GM21447 (cell line): ENCODE data around the gene TGFBR3.

ENCODE experiments used
- ATAC-seq: cut with Tn5 transposase; IDR thresholded peaks from one replicate; pipeline ENCODE4 v1.9.1; 2021; ENCODE audit not compliant: unreplicated experiment

TGFBR3 gene

GRCh38 chr1:91885716-91886506 is at the start of gene TGFBR3:
TSS of gene TGFBR3 (minus strand) at chr1:91886151. CDS start at chr1:91861531, 24,620 bp downstream.
- peak; percentile 61 for ATAC-seq

GRCh38 chr1:91929250-91929649 is 43.3 kb upstream of the TGFBR3 start:
- no peak for ATAC-seq

GRCh38 chr1:91928026-91928425 is 42.1 kb upstream of the TGFBR3 start:
- ATAC-seq = no peak

GRCh38 chr1:91925644-91926435 is 39.9 kb upstream of the TGFBR3 start:
- no peak for ATAC-seq

DNA sequence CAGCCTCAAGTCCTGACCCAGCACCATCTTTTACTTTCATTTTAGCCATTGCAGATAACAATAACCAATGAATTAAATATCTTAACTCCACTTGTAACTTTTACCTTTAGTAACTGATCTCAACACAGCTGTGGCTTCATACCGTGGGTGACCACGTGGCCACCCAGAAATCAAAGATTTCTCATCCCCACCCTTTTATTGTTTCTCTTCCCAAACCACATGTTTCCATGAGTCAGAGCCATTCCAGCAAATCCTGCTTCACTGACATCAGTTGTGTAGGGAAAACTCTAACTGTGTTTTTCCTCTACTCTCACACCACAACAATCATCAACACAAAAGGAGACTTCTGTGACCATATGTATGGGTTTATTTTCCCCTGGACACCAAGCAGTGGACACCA is 38.2 kb upstream of the TGFBR3 start:
- no peak for ATAC-seq

- no peak for ATAC-seq
Measured at GRCh38 chr1:91919962-91920361, 34.0 kb upstream of the TGFBR3 start.

DNA sequence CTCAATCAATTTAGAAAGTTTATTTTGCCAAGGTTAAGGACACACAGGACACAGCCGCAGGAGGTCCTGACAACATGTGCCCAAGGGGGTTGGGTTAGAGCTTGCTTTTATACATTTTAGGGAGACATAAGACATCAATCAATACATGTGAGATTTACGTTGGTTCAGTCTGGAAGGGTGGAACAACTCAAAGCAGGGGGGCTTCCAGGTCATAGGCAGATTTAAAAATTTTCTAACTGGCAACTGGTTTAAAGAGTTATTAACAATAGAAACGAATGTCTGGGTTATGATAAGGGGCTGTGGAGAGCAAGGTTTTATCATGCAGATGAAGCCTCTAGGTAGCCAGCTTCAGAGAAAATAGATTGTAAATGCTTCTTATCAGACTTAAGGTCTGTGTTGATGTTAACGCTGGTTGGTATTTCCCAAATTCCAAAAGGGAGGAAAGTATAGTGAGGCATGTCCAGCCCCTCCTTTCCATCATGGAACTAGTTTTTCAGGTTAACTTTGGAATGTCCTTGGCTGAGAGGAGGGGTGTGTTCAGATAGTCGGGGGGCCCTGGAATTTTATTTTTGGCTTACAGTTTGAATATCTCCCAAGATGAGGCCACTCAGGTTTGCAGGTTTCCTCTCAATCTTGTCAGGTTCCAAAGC is 31.0 kb upstream of the TGFBR3 start:
- ATAC-seq = no peak

DNA sequence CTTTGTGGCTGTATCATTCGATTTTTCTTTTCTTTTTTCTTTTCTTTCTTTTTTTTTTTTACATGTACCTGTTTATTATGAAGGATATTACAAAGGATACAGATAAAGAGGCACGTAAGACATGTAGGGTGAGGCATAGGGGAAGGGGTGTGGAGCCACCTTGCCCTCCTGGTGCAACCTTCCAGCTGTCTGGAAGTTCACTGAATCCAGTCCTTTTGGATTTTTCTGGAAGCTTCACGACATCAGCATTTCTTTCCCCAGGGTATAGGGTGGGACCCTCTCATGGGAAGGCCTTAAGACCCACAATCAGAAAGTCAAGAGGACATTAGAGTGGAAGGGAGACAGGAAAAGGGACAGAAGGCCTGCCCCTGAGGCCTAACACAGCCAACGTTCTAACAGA is 30.1 kb upstream of the TGFBR3 start:
- no peak for ATAC-seq

GRCh38 chr1:91913018-91913417 is 27.1 kb upstream of the TGFBR3 start:
- ATAC-seq = no peak

DNA sequence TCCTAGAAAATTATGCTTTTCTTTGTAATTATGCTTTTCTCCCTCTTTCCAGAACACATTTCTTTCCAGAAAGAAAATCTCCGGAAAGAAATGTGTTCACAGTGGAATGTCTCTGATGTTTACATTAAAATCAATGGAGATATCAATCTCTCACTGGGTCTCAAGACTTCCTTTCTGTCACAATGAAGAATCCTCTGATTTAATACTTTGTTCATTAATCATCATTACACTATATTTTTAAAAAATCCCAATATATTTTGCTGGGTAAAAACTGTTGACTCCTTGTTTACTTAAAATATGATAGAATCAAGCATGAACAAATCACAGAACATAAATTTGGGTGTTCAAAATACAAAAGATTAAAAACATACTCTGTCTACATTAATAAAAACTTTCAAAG is 26.3 kb upstream of the TGFBR3 start:
- no peak for ATAC-seq

GRCh38 chr1:91901231-91901630 is 15.3 kb upstream of the TGFBR3 start:
- no peak for ATAC-seq

DNA sequence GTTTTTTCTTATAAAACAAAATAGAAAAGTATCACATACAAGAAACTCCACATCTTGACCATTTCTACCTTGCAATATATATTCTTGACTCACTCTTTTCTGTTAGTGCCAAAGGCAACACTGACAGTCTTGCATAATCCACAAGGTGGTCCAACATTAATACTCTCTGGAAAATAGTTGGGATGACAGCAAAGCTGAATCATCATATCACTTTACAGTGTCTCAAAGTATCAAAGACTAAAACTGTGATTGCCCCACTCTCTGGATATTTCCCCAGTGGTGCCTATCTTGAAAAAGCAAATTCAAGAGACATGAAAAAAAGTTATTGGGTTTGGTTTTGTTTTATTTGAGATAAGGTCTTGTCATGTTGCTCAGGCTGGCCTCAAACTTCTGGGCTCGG is 14.6 kb upstream of the TGFBR3 start:
- ATAC-seq = no peak

DNA sequence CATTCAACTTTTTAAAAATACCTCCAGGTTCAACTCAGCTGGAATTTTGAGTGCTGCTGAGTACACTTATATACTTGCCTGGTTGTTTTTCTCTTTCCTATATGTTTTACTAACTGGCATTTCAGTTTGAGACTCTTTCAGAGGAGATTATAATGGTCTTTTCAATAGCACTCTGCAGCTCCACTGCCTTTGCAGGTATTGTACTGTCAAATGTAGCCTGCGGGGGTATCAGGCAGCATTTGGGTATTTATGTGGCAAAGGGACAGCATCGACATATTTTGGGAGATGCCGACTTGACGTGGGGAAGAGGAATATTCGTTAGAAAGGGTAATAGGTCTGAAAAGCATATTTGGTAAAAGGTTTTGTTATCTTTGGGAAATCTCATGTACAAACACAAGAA is 11.1 kb upstream of the TGFBR3 start:
- ATAC-seq = no peak

GRCh38 chr1:91895832-91896556 is 10.0 kb upstream of the TGFBR3 start:
- ATAC-seq = no peak

DNA sequence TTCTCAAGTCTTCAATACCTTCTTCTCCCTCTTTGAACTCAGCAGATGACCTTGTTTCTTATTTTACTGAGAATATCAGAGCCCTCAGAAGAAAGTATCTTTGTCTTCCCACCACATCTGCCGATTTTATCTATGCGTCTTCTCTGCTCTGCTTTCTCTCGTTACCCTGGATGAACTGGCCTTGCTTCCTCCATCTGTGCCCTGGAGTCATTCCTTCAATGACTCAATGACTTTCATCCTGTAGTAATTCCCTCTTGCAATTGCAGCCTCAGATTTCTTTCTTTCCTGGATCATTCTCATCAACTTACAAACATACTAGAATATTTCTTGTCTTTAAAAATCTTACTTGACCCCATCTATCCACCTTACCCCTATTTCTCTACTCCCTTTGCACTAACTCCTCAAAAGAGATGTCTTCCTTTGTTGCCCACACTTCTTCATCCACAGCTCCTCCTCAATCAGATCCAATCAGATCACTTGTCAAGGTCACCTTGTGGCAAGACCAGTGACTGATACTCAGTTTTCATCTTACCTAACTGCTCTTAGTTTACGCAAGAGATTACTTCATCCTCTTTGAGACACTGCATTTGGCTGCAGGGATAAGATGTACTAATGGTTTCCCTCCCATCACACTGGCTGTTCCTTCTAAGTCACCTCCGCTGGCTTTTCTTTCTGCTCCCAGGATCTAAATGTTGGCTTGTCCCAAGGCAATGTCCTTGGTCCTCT is 8.2 kb upstream of the TGFBR3 start:
- ATAC-seq = no peak

GRCh38 chr1:91891969-91892368 is 6.0 kb upstream of the TGFBR3 start:
- no peak for ATAC-seq

DNA sequence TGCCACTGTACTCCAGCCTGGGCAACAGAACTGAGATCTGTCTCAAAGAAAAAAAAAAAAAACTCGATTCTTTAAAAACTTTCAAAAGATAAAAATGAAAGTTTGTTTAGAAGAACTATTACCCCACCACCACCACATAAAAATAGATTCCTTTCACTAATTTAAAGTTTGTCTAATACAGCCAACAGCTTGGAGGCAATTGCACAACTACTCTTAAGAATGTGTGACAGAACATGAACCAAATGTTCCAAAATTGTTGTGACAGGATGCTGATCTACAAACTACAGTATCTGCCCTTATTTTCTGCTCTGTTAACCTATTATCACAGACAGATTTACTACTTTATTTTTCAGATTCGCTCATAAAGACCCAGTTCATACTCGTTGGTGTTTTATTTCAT is 5.5 kb upstream of the TGFBR3 start:
- ATAC-seq = no peak

DNA sequence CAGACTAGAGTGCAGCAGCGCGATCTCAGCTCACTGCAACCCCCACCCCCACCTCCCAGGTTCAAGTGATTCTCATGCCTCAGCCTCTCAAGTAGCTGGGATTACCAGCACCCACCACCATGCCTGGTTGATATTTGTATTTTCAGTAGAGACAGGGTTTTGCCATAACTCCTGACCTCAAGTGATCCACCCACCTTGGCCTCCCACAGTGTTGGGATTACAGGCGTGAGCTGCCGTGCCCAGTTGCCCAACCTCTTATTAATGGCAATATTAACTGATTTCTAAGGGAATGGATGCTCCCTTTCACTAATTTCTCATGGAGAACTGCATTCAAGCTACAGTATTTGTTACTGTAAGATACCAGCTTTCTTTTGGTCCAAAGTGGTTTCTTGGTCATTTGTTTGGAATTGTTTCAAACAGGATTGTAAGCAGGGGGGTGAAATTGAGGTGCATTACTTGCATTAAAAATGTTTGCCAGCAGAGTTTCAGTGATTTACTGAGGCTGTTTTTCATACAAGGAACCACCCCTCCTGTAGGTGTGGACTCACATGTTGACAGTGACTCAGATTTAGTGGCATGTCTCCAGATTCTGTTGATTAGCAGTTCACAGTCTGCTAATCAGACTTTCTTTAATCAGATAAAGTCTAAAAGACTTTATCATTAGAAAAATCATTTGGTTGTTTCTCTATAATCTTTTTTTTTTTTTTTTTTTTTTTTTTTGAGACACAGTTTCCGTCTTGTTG is 3.9 kb upstream of the TGFBR3 start:
- ATAC-seq = no peak

DNA sequence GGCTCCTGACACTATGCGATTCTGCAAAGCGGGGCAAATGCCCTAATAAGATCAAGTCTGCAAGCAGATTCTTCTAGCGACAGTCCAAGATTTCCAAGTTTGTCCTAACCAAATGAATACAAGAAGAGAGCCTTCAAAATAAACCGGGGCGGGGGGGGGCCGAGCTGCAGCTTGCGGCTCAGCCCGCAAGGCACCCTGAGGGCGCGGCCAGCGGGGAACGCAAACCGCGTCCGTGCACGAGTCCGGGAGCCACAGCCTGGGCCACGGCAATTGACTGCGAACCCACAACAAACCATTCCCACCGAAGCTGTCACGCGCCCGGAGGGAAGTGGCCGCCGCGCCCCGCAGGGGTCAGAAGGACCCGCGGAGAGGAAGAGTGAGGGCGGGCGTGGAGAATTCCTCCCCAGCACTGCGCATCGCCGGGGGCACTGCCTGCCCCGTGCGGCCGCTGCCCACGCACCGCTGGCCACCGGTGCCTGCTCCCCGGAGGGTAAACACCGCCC is 687 bp downstream of the TGFBR3 start:
- peak; percentile 18 for ATAC-seq
